ENCODE data around the gene NOXRED1. TPM values are rescaled to one million over a fixed set of nuclear protein-coding genes. Genes with fewer than 3 reads are reported as not detected.

The NOXRED1 gene
- total and polyA plus RNA-seq, 10 of the 15 experiments (the other 5 are each of a cell fraction or from before 2014, with no cell fraction given): 0.06 to 0.62 (median 0.14) TPM

- Histone ChIP-seq H3K27me3 (replicated peaks in 1 of 2; ENCODE audit: control insufficient read depth in 2 of 2, insufficient read depth in 2 of 2, low read length in 1 of 2) (no peaks in the 10 kb centered on the region), H3K4me2 (ENCODE audit: control insufficient read depth, insufficient read depth) (peak overlapping the region; percentile 73), H3K4me3 (peak overlapping the region; percentile 83), H3K79me2 (ENCODE audit: control insufficient read depth, insufficient read depth, low read length) (peaks cover 53% of the 10 kb centered on the region), H4K20me1 (ENCODE audit: control insufficient read depth, insufficient read depth) (no peaks in the 10 kb centered on the region), H3K9ac (ENCODE audit: control insufficient read depth, insufficient read depth, low read length) (peak overlapping the region; percentile 95), H3K36me3 (ENCODE audit: control insufficient read depth in 2 of 2, insufficient read depth in 2 of 2, low read length in 1 of 2) (no peaks in the 10 kb centered on the region), H3K9me3 (replicated peaks; ENCODE audit: control insufficient read depth, insufficient read depth, low read length) (no peaks in the 10 kb centered on the region), H3K4me1 (ENCODE audit: control insufficient read depth, insufficient read depth, low read length) (peaks cover 15% of the 10 kb centered on the region), H2AFZ (ENCODE audit: control insufficient read depth, low read depth, low read length) (peak overlapping the region; percentile 99), H3K27ac (ENCODE audit: control insufficient read depth, insufficient read depth) (peak overlapping the region; percentile 89)
- TF ChIP-seq HCFC1 (IDR thresholded peaks at IDR 0.05; ENCODE audit: low read length) (no peak), ATF2 (IDR thresholded peaks at IDR 0.05; ENCODE audit: low read length) (no peak), MYB (IDR thresholded peaks at IDR 0.05; ENCODE audit: borderline replicate concordance, low read depth, low read length) (no peak), MLLT1 (IDR thresholded peaks at IDR 0.05) (no peak), CHD2 (IDR thresholded peaks at IDR 0.05; ENCODE audit: borderline replicate concordance, low read depth, low read length) (no peak), POLR2AphosphoS2 (IDR thresholded peaks at IDR 0.05; ENCODE audit: low read depth, low read length) (no peak), IRF3 (IDR thresholded peaks at IDR 0.05) (no peak), CHD1 (IDR thresholded peaks at IDR 0.05; ENCODE audit: low read depth, low read length) (no peak)
- TF ChIP-seq, protein P1, sequence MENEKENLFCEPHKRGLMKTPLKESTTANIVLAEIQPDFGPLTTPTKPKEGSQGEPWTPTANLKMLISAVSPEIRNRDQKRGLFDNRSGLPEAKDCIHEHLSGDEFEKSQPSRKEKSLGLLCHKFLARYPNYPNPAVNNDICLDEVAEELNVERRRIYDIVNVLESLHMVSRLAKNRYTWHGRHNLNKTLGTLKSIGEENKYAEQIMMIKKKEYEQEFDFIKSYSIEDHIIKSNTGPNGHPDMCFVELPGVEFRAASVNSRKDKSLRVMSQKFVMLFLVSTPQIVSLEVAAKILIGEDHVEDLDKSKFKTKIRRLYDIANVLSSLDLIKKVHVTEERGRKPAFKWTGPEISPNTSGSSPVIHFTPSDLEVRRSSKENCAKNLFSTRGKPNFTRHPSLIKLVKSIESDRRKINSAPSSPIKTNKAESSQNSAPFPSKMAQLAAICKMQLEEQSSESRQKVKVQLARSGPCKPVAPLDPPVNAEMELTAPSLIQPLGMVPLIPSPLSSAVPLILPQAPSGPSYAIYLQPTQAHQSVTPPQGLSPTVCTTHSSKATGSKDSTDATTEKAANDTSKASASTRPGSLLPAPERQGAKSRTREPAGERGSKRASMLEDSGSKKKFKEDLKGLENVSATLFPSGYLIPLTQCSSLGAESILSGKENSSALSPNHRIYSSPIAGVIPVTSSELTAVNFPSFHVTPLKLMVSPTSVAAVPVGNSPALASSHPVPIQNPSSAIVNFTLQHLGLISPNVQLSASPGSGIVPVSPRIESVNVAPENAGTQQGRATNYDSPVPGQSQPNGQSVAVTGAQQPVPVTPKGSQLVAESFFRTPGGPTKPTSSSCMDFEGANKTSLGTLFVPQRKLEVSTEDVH (IDR thresholded peaks at IDR 0.05; ENCODE audit: low read depth, partially characterized antibody): no peak
- FAIRE-seq (peak; percentile 13), ATAC-seq (peak; percentile 29), DNase-seq (ENCODE audit: low read depth, low spot score) (no peak)
- intact Hi-C loops (cut with micrococcal nuclease; ENCODE audit: unreplicated experiment): loop anchor here (2.0 kb wide), 1 partner anchor 83 kb away; the partner anchor contains the start of gene AHSA1
- BruUV-seq (replicated peaks): no TSS peak
- SMC1A ChIA-PET (ENCODE audit: uncharacterized antibody, unreplicated experiment): interaction anchor here (0.7 to 1.4 kb wide), 9 partner anchors 10 to 180 kb away, joined by 3 to 8 read pairs (median 4); partner anchors contain the start of gene GSTZ1
- POLR2A ChIA-PET: interaction anchor here (1.0 to 1.4 kb wide), 4 partner anchors 12 to 82 kb away, joined by 3 to 7 read pairs (median 4); partner anchors contain the start of genes AHSA1, GSTZ1 and POMT2
- RAD21 ChIA-PET (ENCODE audit: unreplicated experiment): interaction anchor here (0.9 to 1.8 kb wide), 9 partner anchors 11 to 83 kb away, joined by 3 to 21 read pairs (median 4); partner anchors contain the start of genes GSTZ1 and POMT2
- in situ Hi-C loops (cut with MboI): no loop called here
- WGBS (ENCODE audit: insufficient coverage, insufficient replicate concordance, low lambda C conversion rate, missing lambda C conversion rate): 1% methylated on average over 24 of the region's 24 CpGs
- CTCF ChIA-PET: interaction anchor here (0.6 to 2.1 kb wide), 8 partner anchors 18 to 277 kb away, joined by 3 to 10 read pairs (median 5); partner anchors contain the start of genes GSTZ1 and POMT2
Observed at GRCh38 chr14:77375973-77376770, 47.2 kb downstream of the NOXRED1 start.

Measured in GM12878 (cell line).